Brain pericyte (primary cell): ENCODE measurements around the gene MAST4.

Experiments
- DNase-seq: peaks from one replicate; pipeline ENCODE4 v3.0.0-alpha.2; 2012; ENCODE audit warnings: low read depth, low spot score

The MAST4 gene

GRCh38 chr5:66960369-66961137 is 364.4 kb downstream of the MAST4 start:
- DNase-seq, result no peak

- no peak for DNase-seq
These were observed 367.4 kb downstream of the MAST4 start for GRCh38 chr5:66963559-66963971.

GRCh38 chr5:66966439-66966838 is 370.2 kb downstream of the MAST4 start:
- no peak for DNase-seq

- no peak for DNase-seq
These were observed 370.9 kb downstream of the MAST4 start for GRCh38 chr5:66967102-66967501.

GRCh38 chr5:66967826-66968262 is 371.7 kb downstream of the MAST4 start:
- DNase-seq, result no peak

GRCh38 chr5:66969484-66969883 is 373.3 kb downstream of the MAST4 start:
- DNase-seq, result no peak

GRCh38 chr5:66969963-66970362 is 373.8 kb downstream of the MAST4 start:
- no peak for DNase-seq

- no peak for DNase-seq
These were observed 375.8 kb downstream of the MAST4 start for GRCh38 chr5:66972004-66972403.

GRCh38 chr5:66974256-66974655 is 378.1 kb downstream of the MAST4 start:
- no peak for DNase-seq

- DNase-seq, result no peak
These were observed 379.9 kb downstream of the MAST4 start for GRCh38 chr5:66976108-66976507.

- no peak for DNase-seq
These were observed 383.5 kb downstream of the MAST4 start for GRCh38 chr5:66979738-66980137.

GRCh38 chr5:66981266-66982055 is 385.3 kb downstream of the MAST4 start:
- no peak for DNase-seq

GRCh38 chr5:66982056-66982387 is 385.8 kb downstream of the MAST4 start:
- no peak for DNase-seq

GRCh38 chr5:66982470-66982869 is 386.3 kb downstream of the MAST4 start:
- no peak for DNase-seq

GRCh38 chr5:66985417-66985816 is 389.2 kb downstream of the MAST4 start:
- DNase-seq, result no peak

GRCh38 chr5:66986009-66986408 is 389.8 kb downstream of the MAST4 start:
- DNase-seq, result no peak

- no peak for DNase-seq
These were observed 390.3 kb downstream of the MAST4 start for GRCh38 chr5:66986534-66986933.

- DNase-seq, result no peak
These were observed 390.9 kb downstream of the MAST4 start for GRCh38 chr5:66987126-66987525.

GRCh38 chr5:66987540-66987939 is 391.3 kb downstream of the MAST4 start:
- DNase-seq, result no peak

- no peak for DNase-seq
These were observed 392.0 kb downstream of the MAST4 start for GRCh38 chr5:66987949-66988838.

GRCh38 chr5:66989286-66989685 is 393.1 kb downstream of the MAST4 start:
- DNase-seq, result no peak

- no peak for DNase-seq
These were observed 393.6 kb downstream of the MAST4 start for GRCh38 chr5:66989781-66990180.
